Right renal cortex interstitium (tissue), 3 donors: ENCODE data around the gene ATXN7L3B. TPM values are rescaled to one million over a fixed set of nuclear protein-coding genes. Genes with fewer than 3 reads are reported as not detected.

Experiments
- DNase-seq, 3 donors: peaks; one replicate each; pipeline ENCODE4 v3.0.0-alpha.2; 2013; ENCODE audit warnings: low read depth in 3 of 3, low spot score in 2 of 3
- polyA plus RNA-seq, 3 donors: library from polyadenylated mRNA; unstranded; fragments of 120-200 nt; gene quantifications; one replicate each; pipeline ENCODE4 v1.2.1, GENCODE V29; 2013; ENCODE audit not compliant: insufficient read length in 3 of 3

ATXN7L3B gene
- polyA plus RNA-seq, 3 donors, result 84.9 to 90.8 (median 87.5) TPM

GRCh38 chr12:74547249-74547648 is 9.6 kb downstream of the ATXN7L3B start:
- DNase-seq, result no peak

DNA sequence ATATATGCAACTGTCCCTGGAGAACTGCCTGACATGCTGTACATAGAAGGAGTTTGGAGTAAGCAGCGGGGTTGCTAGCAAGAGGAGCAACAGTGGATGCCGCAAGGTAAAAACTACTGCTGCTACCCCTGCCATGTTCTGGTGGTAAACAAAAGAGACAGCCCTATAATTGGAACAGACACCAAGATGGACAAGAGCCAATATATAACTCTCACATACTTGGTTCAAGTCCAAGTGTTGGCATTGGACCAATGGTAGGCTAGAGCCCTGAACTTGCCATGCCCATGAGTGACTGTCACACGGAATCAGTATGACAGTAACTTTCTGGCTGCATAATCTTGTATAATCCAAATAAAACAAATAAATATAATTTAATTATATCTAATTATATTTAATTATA is 13.7 kb downstream of the ATXN7L3B start:
- no peak for DNase-seq

DNA sequence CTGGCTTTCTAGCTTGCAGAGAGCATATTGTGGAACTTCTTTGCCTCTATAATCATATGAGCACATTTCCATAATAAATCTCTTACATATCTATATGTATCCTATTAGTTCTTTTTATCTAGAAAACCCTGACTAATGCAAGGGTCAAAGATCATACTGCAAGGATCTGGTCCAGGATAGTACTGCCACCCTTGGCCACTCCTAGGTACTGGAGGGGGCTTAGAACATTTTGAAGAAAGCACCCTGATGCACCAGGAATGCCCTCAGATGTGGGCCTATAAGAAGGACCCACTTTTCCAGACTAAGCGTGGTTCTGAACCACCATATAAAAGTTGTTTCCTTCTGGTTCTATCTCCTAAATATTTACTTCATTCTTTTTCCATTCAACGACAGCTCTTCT is 14.6 kb downstream of the ATXN7L3B start:
- DNase-seq, result no peak

DNA sequence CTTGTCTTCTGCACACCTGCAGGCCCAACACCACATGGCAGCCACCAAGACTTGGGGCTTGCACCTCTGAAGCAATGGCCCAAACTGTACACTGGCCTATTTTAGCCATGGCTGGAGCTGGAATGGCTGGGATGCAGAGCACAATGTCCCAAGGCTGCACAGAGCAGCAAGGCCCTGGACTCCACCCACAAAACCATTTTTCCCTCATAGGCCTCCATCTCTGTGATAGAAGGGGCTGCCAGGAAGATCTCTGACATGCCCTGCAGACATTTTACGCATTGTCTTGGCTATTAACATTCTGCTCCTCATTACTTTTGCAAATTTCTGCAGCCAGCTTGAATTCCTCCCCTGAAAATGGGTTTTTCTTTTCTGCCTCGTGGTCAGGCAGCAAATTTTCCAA is 22.1 kb downstream of the ATXN7L3B start:
- DNase-seq, result no peak

- no peak for DNase-seq
Observed at GRCh38 chr12:74563927-74564326, 26.3 kb downstream of the ATXN7L3B start.

DNA sequence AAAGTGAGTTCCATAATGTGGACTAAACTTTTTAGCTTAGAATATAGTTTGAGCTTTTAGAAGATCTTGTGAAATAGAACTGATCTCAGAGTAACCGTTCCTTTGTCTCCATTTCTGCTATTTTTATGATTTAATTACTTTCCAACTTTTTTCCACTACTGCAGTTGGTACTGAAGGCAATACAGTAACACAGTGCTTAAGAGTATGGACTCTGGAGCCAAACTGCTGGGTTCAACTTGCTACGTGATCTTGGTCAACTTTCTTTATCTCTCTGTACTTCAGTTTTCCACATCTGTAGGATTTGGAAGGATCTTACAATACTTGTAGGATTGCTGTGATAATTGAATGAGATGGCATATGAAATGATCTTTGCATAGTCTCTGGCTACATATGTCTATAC is 40.9 kb downstream of the ATXN7L3B start:
- no peak for DNase-seq

GRCh38 chr12:74579446-74579845 is 41.8 kb downstream of the ATXN7L3B start:
- no peak for DNase-seq

GRCh38 chr12:74579981-74580380 is 42.3 kb downstream of the ATXN7L3B start:
- DNase-seq, result no peak

DNA sequence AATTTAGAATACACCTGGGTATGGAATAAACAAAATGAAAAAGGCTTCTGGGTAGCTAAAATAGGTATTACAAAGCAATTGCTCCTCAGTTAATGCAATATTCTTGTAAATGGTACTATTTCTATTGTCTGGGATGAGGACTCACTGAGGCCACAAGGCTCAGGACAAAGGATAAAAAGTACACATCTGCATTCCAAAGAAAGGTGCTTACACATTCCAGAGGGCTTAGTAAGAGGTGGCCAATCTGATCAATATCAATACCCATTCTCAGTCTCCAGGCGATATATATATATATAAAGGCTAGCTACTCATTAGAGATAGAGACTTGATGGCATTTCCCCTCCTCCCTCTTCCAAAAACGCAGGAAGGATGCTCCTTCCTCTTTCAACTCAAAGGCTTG is 43.8 kb downstream of the ATXN7L3B start:
- no peak for DNase-seq

GRCh38 chr12:74584483-74585062 is 46.9 kb downstream of the ATXN7L3B start:
- DNase-seq, result no peak

GRCh38 chr12:74586251-74586650 is 48.6 kb downstream of the ATXN7L3B start:
- DNase-seq, result no peak
